M059J (cell line): ENCODE data around the gene SCTR. TPM values are rescaled to one million over a fixed set of nuclear protein-coding genes. Genes with fewer than 3 reads are reported as not detected.

Source experiments
- DNase-seq: peaks from one replicate; pipeline ENCODE4 v3.0.0-alpha.2; 2012; ENCODE audit warnings: low read depth
- total RNA-seq: library from RNA; depleted of rRNA; stranded (reverse); fragments of >200 nt; shearing (Covaris generic); gene quantifications from 2 replicates; pipeline ENCODE4 v1.2.3, GENCODE V29; 2014; rRNA removed

SCTR gene
- total RNA-seq: not detected in 2 replicates

DNA sequence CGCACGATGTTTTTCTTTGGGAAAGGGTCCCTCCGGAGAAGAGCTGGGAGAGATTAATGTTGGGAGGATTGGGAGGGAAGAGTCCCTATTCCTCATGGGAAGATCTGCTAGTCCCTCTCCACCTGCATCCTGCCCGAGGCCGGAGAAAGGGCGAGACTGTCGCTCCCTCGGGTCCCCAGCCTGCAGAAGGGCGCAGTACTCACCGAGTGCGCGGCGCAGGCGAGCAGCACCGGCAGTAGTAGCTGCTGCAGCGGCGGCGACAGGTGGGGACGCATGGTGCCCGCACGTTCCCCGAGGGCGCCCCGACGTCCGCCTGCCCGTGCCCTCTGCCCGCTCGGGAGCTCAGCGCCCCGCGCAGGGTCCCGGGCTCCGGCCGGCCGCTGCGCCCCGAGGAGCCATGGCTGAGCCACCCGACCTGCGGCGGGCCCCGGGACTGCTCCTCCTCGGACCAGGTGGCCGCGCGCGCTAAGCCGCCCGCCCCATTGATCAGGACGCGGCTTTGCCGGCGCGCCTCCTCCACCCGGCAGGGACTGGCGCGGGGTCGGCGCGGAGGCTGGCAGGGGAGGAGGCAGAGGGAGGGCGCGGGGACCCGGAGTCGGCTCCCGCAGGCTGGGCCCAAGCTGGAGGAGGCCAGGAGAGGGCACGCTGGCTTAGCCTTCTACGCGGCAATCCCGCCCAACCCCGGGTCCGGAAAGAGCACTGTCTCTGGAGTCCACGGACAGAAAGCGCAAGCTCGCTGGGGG lies at the start of gene SCTR:
Gene SCTR, minus strand, starts transcription at position 532 of the 743 bp plus-strand sequence. Its CDS starts 257 bp downstream, at position 275.
- DNase-seq: no peak

DNA sequence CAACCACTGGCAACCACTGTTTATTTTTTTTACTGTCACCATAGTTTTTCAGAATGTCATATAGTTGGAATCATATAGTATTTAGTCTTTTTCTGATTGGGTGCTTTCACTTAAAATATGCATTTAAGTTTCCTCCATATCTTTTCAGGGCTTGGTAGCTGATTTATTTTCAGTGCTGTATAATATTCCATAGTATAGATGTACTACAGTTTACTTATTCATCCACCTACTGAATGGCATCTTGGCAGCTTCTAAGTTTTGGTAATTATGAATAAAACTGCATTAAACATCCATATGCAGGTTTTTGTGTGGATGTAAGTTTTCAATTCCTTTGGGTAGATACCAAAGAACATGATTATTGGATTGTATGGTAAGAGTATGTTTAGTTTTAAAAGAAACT lies 43.0 kb upstream of the SCTR start:
- DNase-seq: no peak

DNA sequence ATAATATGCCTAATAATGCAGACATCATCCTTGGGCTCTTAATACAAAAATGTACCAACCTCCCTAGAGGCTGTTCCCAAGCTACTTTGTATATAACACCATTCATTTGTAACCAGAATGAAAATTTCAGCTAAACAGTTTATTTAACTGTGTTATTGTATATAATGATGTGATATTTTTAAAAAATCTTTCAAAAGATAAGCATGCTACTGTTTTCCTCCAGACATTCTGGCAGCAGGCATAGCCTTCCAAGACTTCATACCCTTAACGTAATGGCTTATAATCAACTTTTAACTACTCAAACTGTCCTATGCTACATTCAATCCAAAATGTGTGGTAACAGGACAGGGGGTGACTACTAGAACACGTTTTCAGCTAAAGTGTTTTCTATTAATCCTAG lies 41.2 kb upstream of the SCTR start:
- DNase-seq: no peak

DNA sequence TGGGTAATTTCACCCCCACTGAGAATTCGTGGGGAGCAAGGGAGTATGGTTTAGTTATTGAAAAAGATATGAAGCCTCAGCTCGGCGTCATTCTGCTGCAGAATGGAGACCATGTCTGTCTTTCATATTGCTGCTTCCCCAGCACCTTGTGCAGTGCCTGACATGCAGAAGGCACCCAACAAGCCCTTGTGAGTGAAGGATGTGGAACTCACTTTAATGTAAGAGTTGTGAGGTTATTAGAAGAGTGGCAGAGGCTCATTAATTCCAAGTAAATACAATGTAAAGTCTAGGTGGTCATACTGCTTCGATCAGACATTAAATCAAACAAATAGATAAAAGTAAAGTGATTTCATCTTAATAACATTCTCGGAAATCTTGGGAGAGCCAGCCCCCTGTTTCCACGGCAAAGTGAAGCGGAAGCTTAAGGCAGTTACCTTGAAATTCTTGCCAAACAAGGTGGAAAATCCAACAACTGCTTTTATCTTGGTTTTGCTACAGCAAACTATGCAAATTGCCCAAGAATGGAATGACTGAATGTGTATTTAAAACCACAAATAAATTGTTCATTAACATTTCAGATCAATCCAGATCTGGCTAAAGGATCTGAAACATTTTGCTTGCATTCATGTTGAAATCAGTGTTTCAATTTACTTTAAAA lies 29.5 kb upstream of the SCTR start:
- DNase-seq: no peak

DNA sequence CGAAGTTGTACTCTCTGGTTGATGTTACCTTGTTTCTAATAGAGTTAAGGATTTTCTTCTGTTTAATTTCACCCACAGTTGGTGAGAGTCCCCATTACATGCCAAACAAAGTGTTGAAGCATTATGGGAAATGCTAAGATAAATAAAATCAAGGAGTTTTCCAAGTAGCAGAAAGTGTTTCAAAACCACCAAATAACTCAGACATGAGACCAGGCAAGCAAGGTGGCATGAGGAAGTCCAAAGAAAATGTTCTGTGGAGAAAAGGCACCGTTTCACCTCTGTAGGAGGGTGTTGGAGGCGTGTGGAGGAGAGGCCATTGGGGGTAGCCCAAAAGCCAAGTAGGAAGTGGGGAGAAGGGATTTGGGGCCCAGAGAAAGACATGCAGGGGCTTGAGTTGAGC lies 28.6 kb upstream of the SCTR start:
- DNase-seq: no peak

DNA sequence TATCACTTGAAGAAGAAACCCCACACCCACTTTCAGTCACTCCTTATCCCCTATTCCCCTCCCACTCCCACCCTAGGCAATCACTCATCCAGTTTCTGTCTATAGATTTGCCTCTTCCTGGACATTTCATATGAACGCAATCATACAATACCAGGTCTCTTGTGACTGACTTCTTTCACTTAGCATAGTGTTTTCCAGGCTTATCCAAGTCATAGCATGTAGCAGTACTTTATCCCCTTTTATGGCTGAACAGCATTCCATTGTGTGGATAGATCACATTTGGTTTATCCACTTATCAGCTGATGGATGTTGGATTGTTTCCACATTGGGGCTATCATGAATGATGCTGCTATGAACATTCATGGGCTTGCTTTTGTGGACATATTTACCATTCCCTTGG lies 26.6 kb upstream of the SCTR start:
- DNase-seq: no peak

DNA sequence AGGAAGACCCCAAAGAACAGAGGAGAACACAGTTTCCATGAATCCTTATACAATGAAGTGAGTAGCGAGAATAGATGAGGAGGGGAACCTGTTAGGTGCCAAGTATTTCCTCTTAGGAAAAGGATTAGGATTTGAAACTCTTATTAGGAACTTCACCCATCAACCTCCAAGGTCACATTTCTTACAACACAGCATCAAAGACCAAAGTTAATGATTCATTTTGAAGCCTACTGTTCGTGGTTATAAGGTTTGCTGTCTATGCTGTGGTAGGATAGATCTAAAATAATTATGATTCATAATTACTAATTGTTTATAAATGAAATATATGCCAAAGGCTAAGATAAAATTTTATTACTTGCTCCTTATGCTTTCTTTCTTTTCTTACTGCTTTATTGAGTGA lies 26.1 kb upstream of the SCTR start:
- DNase-seq: no peak

DNA sequence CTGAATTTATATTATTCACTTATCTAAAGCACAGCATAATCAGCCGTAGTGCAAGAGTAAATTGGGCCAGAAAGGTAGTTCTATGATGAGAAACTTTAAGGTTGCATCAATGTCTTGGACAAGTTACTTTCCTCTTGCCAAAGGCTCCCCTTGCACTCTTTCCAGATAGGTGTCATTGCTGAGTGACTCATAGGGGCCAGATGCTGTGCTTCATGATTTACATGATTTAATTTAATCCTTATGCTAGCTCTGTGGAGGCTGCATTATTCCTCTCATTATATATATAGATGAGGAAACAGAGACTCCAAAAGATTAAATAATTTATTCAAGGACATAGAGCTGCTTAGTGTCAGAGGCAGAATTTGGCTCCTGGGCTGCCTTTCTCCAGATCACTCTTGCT lies 25.0 kb upstream of the SCTR start:
- DNase-seq: peak; percentile 37

DNA sequence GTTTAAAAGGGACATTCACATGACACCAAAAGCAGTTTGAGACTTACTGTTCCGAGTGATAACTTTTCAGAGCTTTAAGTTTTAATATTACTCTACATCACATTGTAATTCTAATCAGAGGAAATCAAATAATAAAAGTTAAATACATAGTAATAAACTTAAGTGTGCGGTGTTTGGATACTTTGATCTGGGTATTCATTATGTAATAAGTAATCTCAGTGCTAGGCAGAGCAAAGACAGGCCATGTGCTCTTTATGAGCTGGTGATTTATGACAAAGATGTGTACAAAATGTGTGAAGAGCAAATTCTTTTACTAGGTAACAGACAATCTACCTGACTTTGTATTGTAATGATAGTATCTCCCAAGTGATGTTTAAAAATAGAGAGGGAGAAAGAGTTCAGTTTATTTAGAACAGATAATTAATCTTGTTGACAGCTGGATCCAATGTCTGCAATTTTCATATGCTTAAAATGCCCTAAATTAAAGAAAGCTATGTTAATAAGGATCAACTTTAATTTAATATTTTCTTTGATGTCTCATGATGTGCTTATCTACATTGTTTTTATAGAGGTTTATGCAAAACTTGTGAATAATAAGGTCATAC lies 24.3 kb upstream of the SCTR start:
- DNase-seq: no peak

DNA sequence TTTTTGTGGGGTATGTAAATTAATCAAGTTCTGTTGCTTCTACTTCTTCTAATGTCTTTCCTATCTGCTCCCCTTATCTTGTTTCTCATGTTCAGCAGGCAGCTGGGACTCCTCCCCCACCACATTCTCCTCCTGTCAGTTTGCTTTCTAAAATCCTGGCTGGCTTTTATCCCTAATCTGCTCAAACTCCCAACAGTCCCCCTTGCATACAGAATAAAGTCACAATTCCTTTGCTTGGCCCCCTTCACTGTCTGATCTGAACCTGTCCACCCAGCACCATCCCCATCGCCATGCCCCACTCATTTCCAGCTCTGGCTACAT lies 22.1 kb upstream of the SCTR start:
- no peak for DNase-seq

DNA sequence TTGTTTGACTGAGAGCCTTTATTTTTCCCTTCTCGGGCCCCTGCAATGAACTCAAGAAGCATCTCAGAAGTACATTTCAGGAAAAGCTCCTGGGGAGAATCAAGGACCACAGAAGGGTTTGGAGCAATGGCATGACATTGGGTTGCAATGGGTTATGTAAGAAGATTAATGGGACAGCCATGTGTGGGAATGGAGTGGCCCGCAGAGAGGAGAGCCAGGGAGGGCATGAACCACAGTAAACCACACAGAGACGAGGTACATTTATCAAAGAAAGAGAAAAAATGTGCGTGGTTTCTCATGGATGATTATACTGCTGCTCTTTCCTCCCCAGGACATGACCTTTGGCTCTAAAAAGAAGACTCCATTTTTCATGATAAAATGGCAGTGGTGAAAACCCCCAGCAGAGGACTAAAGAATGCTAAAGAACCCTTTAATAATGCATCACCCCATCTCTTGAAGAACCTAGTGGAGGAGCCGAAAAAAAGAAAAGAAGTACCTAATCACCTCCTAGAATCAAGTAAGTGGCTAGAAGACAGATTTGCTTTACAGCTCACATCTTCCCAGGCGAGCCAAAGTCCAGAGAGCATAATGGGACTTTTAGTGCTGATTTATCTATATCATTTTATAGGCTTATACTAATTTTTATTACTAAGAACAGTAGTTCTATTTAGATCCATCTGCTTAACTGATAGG lies 21.6 kb upstream of the SCTR start:
- peak; percentile 43 for DNase-seq

DNA sequence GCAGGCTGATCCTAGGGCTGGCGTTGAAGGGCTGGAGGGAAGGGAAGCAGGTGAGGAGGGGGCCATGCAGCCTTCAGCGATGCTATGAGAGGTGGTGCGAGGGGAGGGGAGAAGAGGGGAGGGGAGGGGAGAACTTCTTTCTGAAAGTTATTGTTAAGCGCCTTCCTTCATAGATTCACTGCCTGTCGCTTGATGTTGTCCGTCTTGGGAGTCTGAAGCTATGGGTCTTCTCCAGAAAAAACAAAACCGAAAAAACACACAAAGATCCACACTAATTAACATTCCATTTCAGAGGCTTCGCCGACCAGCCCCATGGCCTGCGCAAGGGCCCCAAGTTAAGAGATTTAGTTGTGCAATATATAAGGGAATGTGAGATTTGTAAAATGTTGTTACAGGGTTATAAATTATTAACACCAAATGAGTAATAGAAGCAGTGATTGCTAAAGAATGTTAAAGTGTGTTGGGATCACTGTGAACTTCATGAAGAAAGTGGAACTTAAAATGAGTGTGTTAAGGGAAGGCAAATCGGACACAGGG lies 20.7 kb upstream of the SCTR start:
- no peak for DNase-seq

DNA sequence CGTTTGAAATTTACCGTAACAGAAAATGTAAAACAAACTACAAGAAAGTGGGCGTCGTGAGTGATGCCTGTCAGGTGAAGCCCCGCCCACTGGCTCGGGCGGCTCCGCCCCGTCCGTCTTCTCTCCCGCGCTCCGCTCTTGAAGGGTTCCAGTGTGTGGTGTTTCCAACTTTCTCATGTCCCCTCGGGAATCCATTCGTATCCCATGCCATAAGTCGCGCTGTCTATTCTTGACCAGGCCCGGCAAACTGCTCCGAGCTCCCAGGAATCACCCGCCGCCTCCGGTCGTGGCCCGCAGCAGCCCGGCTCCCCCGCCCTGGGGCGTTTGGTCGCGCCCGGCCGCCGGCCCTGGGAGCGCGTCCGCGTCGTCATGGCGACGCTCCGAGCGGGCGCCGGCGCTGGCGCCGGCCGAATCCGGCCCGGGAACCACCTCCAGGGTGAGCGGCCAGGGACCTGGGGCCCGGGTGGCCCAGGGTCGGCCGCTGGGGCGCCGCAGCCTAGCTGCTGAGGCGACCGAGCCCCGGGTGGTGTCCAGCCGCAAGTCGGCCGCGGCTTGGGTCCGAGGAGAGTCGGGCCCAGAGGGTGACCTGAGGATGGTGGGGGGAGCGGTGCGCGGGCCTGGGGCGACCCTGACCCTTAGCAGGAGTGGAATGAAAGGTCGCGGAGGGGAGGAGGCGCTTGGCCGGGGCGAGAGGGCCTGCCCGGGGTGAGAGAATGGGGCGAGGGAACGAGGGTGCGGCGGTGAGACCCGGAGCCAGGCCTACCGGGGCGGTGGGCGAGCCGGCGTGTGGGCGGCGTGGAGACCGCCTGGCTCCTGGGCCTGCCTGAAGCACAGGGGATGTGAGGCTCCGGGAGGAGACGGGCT lies 20.0 kb upstream of the SCTR start, which contains the start of gene CFAP221:
Gene CFAP221, plus strand, starts transcription at position 375 of the 864 bp plus-strand sequence. CDS start 1,683 bp downstream, outside the sequence.
- peak; percentile 67 for DNase-seq

DNA sequence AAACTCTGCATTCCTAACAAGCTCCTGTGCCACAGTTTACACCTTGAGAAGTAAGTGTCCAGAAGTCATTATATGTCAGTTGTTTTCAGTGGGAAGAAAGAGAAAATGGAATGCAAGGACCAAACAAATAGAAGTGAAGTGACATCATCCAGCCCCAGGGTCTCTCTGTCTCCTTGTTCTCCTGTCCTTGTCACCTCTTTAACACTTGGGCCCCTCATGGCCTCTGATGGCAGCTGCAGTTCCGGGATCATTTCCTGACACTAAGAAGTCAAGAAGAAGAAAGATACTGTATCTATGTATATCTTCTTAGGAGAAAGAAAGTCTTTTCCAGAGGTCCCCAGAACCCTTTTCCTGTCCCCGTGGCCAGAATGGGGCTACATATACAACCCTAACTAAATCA lies 17.2 kb upstream of the SCTR start:
- DNase-seq: no peak

DNA sequence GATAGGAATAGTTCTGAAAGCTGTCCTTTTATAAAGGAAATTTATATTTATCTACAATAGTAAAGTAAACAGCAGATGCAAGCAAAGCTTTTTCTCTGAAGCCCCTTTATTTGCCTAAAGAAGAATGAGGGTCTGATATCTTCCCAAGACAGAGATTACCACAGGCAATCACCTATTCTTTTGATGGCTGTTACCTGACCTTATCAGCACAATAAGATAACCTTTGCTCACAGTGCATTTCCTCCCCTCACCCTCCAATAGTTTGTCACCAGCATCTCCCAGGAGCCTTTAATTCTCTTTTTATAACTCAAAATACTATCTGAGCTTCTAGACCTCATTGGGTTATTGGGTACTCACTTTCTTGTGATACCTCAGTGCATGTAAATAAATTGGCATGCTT lies 13.5 kb upstream of the SCTR start:
- DNase-seq: no peak

DNA sequence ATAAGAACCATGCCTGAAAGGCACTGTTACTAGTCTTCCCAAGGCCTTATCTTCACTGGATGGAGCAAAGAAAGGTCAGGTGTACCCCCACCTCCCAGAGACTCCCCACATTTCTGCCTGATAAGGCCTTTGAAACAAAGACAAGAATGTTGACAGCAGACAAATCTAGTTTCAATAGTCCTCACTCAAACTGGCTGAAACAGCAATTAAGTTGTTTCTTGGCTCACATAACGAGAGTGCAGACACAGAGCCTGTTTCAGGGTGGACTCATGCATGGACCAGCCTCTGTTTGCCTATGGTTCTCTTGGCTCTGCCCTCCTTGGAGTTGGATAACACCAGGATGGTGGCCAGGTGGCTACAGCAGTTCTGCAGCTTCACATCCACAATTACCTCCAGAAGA lies 12.4 kb upstream of the SCTR start:
- no peak for DNase-seq

DNA sequence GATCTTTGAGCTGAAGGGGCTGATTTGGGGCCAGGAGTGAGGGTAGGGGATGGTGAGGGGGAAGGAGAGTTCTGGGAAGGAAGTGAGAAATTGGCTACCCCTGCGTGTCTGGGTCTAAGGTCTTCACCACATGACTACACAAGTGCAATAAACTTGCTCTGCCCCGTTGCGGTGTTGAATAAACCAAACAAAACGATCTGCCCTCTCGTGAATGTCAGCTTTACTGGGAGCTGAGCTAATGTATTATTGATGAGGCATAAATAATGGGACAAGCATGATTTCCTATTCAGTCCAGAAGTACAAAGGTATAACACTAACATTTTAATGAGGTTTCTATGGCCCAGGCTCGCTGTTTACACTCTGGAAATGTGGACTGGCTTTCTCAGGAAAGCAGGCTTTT lies 11.9 kb upstream of the SCTR start:
- DNase-seq: peak; percentile 28

DNA sequence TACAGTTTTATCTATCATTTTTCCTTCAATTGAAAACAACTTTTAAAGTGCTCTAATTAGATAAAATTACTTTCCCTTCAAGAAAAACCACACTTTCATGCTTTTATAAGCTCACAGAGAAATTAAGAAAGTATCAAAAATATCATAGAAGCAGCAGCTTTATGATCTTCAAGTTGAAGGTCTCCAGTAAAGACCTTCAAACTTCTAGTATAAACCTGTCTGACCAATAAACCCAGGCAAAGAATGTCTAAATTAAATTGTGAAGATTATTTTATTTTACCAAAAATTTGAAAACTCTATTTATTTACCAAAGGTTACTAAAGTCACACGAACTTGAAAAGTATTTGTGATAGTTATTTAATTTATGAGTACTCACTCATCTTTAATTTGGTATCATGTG lies 9.3 kb upstream of the SCTR start:
- DNase-seq: no peak

DNA sequence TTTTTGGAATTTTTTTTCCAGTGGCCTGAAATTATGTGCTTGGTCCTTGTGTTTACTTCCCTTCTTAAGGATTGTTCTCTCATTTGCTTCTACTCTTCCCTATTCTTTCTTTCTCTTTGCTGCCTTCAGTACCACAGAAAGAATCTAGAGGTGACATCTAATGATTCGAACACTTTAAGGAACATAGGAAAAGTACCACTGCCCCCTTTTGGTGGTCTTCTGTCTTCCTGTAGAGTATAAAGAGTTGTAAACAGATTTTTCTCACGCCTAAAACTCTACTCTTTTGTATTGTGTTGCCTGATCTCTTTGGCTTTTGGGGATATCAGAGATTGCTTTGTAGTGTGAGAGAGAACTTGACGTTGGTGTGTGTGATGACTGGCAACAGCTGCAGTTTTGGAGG lies 7.0 kb upstream of the SCTR start:
- DNase-seq: peak; percentile 10

DNA sequence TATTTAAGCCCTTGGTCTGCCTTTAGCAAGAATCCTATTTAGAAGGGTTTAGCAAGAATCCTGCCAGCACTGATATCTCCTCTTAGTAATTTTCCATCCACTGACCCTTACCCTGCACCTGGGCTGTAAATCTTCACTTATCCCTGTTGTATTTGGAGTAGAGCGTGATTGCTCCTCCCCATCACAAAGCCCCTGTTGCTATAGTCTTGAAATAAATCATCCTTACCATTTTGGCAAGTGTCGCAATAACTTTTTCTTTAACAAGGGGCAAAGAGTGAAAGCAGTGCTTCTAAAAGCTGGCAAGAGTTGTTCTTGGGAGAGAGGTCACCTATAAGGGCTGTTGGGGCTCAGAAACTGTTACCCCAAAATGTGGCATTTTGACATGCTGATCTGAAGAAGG lies 3.7 kb upstream of the SCTR start:
- no peak for DNase-seq

DNA sequence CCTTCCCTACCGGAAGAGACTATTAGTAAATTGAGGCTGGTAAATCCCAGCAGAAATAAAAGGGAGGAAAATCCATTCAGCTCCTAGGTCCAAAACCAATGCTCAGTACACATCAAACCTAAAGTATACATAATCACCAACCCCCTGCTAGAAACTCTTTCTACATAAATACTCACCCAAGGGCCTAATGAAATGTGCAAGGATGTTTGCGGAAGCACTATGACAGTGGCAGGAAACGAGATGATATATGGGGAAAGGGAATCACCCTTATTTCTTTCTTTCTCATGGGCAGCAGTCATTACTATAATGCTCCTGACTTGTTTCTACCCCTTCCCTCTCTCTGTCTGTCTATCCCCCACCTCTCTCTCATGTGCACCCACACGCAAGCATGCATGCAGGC lies 1.3 kb upstream of the SCTR start:
- DNase-seq: no peak
